Stimulated activated CD4-positive, alpha-beta T cell treated with anti-CD3 and anti-CD28 coated beads, TNF-alpha, amount 100 ng/mL, for 4 hours (primary cell): ENCODE results near the gene NAPA.
"Not testable (repeated sequence)": the region's sequence is repeated elsewhere in the genome, so short reads cannot be mapped to it uniquely, and the experiment has no call there.

Experiments
- DNase-seq, 3 experiments: peaks; one replicate each; pipeline ENCODE4 v3.0.0-alpha.2; 2020; ENCODE audit warnings: low read depth in 3 of 3

The NAPA gene

GRCh38 chr19:47486220-47486619 lies 28.6 kb downstream of the NAPA start:
- DNase-seq = not testable (repeated sequence)

DNA sequence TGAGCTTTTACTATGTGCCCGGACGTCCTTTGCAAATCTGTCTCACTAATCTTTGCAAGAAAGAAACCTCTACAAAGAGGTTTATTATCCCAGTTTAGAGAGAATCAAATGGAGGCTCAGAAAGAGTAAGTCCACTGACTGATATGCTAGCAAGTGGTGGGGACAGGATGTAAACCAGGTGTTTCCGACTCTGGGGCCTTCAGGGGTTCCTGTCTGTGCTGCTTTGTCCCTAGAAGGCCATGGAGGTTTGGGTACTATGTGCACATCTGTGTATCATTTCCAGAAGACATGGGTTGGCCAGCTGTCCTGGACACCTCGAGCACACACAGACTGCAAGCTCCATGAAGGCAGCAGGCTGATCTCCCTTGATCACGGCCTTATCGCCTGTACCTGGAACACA lies 29.7 kb downstream of the NAPA start:
- DNase-seq = no peak

DNA sequence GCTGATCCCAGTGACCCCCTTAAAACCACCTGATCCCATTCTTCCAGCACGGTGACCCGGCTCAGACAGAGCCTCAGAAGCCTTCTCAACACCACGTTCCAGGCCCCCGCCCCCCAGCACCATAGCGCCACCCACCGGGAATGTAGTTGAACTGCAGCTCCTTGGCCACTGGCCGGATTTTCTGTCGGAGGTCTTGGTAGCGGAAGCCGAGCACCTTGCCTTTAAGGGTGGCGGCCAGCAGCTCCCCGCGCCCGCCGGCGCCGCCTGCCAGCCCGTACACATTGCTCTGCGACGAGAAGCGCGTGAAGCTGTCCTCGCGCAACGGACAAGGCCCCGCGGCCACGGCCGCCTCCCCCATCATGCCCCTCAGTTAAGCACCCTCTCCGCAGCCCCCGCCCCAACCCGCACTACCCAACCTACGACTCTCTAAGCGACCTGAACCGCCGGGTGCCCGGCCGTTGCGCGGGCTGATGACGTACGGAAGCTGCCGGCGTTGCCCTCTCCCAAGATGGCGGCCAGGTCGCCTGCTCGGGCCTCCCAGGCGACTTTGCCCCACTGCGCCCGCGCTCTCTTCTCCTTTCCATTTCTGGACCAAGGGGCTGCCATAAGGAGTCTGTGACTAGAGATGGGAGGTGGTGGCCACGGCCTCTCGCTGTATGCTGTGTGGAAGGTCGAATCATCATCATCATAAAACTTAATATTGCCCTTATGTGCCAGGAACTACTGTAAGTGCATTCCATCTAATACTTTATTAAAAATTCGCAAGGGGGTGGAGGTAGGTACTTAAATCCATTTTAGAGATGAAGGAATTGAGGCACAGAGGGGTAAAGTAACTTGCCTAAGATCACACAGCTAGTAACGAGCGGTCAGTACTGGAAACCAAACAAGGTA lies 30.8 kb downstream of the NAPA start, which contains the start of gene KPTN:
Gene KPTN (minus strand): TSS at position 420 of the 891 bp plus-strand sequence. CDS start 59 bp downstream, at position 361.
- peak; percentile 78 to 84 (median 81) for DNase-seq

- DNase-seq = no peak
Observed at GRCh38 chr19:47483200-47483599, 31.7 kb downstream of the NAPA start.

- no peak for DNase-seq
Observed at GRCh38 chr19:47481460-47482052, 33.3 kb downstream of the NAPA start.

DNA sequence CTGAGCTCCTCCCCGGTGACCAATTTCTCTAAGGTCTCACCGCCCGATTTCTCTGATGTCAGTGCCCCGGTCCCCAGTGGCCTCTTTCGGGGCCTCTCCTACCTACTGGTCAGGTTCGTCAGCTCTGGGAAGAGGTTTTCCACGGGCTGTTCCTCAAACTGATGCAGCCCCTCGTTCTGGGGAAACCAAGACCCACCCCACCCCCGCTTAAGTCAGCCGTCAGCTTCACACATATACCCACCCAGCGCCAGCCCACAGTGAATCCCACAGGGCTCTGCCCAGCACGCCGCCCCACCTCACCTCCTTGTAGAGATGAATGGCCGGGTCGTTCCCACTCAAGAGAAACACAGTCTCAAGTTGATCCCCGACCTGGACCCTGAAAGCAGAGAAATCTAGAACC lies 34.2 kb downstream of the NAPA start:
- no peak for DNase-seq

DNA sequence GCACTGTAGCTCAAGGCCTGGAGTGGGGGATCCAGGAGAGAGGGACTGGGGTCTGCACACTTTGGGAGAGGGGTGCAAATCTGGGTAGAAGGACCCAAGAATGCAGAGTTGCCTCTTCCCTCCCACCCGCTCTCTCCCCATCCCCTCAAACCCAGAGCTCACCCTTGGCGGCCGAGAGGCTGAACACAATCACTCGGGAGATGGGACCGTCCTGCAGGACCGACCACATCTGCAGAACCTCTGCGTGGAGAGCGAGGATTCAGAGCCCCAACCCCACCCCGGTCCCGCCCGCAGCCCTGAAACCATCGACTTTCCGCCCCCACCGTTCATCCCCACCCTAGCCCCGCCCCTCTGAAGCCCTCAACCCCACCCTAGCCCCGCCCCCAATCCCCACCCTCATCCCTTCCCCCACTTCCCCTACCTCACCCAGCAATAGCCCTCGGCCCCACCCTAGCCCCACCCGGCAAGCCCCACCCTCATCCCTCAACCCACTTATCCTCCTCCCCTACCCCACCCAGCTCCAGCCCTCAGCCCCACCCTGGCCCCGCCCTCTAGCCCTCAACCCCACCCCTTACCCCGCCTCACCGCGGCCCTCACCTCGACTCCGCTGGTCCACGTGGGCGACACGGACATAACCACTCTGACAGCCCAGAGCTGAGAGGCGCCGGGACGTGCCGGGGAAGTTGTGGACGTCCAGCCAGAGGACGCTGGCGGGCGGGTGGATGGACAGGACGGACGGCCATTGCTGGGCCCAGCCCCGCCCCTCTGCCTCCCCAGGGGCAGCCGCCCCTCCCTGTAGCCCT lies 35.0 kb downstream of the NAPA start:
- no peak for DNase-seq

DNA sequence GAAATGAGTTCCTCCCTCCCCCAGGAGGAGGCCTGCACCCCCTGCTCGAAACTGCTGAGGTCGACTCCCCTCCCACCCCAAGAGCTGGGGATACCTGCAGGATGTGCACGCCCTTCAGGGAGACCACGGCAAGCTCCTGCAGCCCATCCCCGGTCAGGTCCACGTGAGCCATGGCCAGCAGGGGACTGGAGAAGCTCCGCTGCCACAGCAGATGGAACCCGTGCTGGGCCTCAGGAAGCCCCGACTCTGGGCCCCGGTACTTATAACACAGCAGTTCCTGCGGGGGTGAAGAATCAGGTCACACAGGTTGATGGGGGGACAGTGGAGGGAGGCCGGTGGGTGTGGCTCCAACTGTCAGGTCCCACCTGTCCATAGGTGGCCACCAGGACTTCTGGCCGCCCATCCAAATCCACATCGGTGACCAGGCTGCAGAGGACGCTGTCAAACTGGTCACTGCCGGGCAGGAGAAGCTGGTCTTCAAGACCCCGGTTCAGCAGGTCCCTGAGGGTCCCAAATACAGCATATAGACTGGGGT lies 38.4 kb downstream of the NAPA start:
- no peak for DNase-seq

DNA sequence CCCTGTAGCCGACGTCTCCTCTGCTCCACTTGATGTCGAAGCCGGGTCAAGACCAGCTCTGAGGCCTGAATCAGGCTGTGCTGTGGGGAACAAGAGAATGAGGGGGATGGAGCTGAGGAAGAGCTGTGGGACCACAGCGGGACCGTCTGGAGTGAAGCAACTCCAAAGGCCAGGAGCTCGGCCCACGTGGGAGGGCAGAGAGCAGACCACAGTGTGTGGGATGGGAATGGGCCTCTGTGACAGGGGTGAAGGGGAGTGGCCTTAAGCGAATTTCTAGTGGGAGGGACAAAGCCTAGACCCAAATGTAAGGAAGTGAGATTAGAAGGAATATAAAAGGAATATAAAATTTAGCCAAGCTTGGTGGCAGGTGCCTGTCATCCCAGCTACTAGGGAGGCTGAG lies 39.4 kb downstream of the NAPA start:
- no peak for DNase-seq

GRCh38 chr19:47473336-47473735 lies 41.5 kb downstream of the NAPA start:
- no peak for DNase-seq

GRCh38 chr19:47471733-47472457 lies 43.0 kb downstream of the NAPA start, which contains the start of gene SLC8A2:
SLC8A2 (minus strand) TSS chr19:47471893; CDS start chr19:47466403, 5,490 bp downstream.
- DNase-seq = peak; percentile 31 to 53 (median 48)

DNA sequence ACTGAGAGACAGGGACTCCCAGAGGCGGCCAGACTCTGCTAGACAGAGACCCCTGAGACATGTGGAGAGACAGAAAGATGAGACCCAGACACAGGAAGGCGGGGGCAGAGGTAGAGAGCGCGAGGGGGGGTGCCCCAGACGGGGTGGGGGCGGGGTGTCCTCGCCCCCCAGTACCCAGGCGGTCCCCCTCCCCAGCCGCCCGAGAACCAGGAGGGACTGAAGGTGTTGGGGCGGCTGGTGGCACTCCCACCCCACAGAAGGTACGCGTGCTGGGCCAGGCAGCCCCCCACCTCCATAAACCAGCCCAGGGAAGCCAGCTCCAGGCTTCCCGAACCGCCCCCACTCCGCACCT lies 43.5 kb downstream of the NAPA start:
- no peak for DNase-seq

- DNase-seq = no peak
Observed at GRCh38 chr19:47470447-47471195, 44.2 kb downstream of the NAPA start.

GRCh38 chr19:47469719-47470118 lies 45.1 kb downstream of the NAPA start:
- no peak for DNase-seq

DNA sequence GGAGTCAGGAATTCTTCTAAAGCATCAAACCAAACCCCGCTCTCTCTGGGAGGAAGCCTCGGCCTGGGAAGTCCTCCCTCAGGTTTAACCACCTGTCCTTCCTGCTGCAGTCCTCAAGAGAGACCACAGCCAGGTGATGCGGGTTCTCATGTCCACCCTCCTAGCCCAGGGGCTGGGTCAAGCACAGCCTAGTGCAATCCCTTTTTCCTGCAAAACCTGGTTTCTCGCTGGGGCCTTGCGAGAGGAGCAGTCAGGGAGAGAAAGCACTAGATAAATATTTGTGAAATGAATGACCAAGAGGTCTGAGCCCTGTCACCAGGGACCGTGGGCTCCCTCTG lies 45.5 kb downstream of the NAPA start:
- DNase-seq = no peak

GRCh38 chr19:47467914-47468313 lies 46.9 kb downstream of the NAPA start:
- no peak for DNase-seq

- DNase-seq = no peak
Observed at GRCh38 chr19:47465957-47466356, 48.9 kb downstream of the NAPA start.

- DNase-seq = no peak
Observed at GRCh38 chr19:47464675-47465419, 50.0 kb downstream of the NAPA start.

GRCh38 chr19:47461876-47462275 lies 53.0 kb downstream of the NAPA start:
- DNase-seq = no peak

- DNase-seq = no peak
Observed at GRCh38 chr19:47459477-47459876, 55.4 kb downstream of the NAPA start.
